Small intestine (tissue), 7 donors: ENCODE results near the gene TRIM24. TPM values are rescaled to one million over a fixed set of nuclear protein-coding genes. Genes with fewer than 3 reads are reported as not detected.
A peak's percentile ranks its signal among the peaks of the same experiment; 100 is the strongest.
"Not testable (repeated sequence)": the region's sequence is repeated elsewhere in the genome, so short reads cannot be mapped to it uniquely, and the experiment has no call there.

Source experiments
- DNase-seq, 2 donors: peaks; one replicate each; pipeline versions ENCODE4 v3.0.0 to v3.0.0-alpha.2; 2013
- FAIRE-seq: peaks from 2 replicates; lab custom pipeline; 2012; peaks lifted over from hg19 to GRCh38; lab: Jason Lieb, UNC
- H3K27ac ChIP-seq, 3 donors: one replicate each; pipeline ENCODE4 v1.5.1; 2013; ENCODE audit warnings: low read length in 2 of 3, mild to moderate bottlenecking in 2 of 3, control low read depth in 1 of 3, inconsistent platforms in 1 of 3, low read depth in 1 of 3, moderate library complexity in 1 of 3
- H3K27me3 ChIP-seq, 3 donors: one replicate each; pipeline ENCODE4 v1.6.1; 2013; ENCODE audit warnings: low read length in 3 of 3, inconsistent platforms in 1 of 3; ENCODE audit not compliant: control insufficient read depth in 3 of 3, insufficient read depth in 3 of 3
- H3K36me3 ChIP-seq, 3 donors: one replicate each; pipeline ENCODE4 v1.6.1; 2013; ENCODE audit warnings: low read length in 3 of 3, inconsistent platforms in 1 of 3, low read depth in 1 of 3, mild to moderate bottlenecking in 1 of 3, moderate library complexity in 1 of 3; ENCODE audit not compliant: control insufficient read depth in 3 of 3, insufficient read depth in 2 of 3
- H3K4me1 ChIP-seq, 3 donors: one replicate each; pipeline ENCODE4 v1.6.1; 2013; ENCODE audit warnings: low read length in 2 of 3, inconsistent platforms in 1 of 3, low read depth in 1 of 3, mild to moderate bottlenecking in 1 of 3, moderate library complexity in 1 of 3; ENCODE audit not compliant: control insufficient read depth in 3 of 3, insufficient read depth in 2 of 3
- H3K4me3 ChIP-seq, 3 donors: one replicate each; pipeline ENCODE4 v1.5.1; 2013; ENCODE audit warnings: low read length in 3 of 3, control low read depth in 1 of 3, inconsistent platforms in 1 of 3, low read depth in 1 of 3, mild to moderate bottlenecking in 1 of 3, moderate library complexity in 1 of 3
- H3K9me3 ChIP-seq, 2 donors: one replicate each; pipeline ENCODE4 v1.6.1; 2013; ENCODE audit warnings: low read depth in 1 of 2, low read length in 1 of 2; ENCODE audit not compliant: control insufficient read depth in 2 of 2, insufficient read depth in 1 of 2
- WGBS, 3 donors: extraction: QIAGEN DNeasy Blood & Tissue Kit; methylation state at CpG; one replicate each; pipeline ENCODE4 v1.1.7; 2013; 5-methylcytosine and 5-hydroxymethylcytosine counted together
- polyA plus RNA-seq, 4 donors: library from polyadenylated mRNA; stranded (reverse) in 3 of 4; unstranded in 1 of 4; fragments of 200-250 nt in 3 of 4; fragments of 120-200 nt in 1 of 4; gene quantifications; one replicate each; pipeline versions ENCODE4 v1.2.1 to v1.2.3, GENCODE V29; 2013
- donor health status: healthy with polysubstance abuse.
- donor health status: control.
- donor health status: control.
- donor health status: Bipolar disorder and iron deficiency.
- donor health status: healthy.

TRIM24 gene
- polyA plus RNA-seq, 4 donors: 5.8 to 37.3 (median 9.8) TPM

GRCh38 chr7:138520742-138521141 is 60.7 kb downstream of the TRIM24 start:
- FAIRE-seq: no peak

GRCh38 chr7:138521837-138522461 is 61.9 kb downstream of the TRIM24 start:
- WGBS, 3 donors: 97 to 99% (median 98%) methylated on average over 7 of the region's 7 CpGs

More at GRCh38 chr7:138520742-138521141, 60.7 kb downstream of the TRIM24 start:
- Histone ChIP-seq H3K36me3 (peaks cover 5 to 36% (median 7%) of the 10 kb centered on the region in 3 donors), H3K27ac (no peak overlapping the region), H3K9me3 (peaks cover 0 to 18% of the 10 kb centered on the region in 2 donors), H3K4me3 (no peak overlapping the region), H3K4me1 (no peaks in the 10 kb centered on the region), H3K27me3 (no peaks in the 10 kb centered on the region)
- 91 to 97% (median 94%) methylated on average over 4 of the region's 4 CpGs for WGBS, 3 donors
- no peak for DNase-seq

GRCh38 chr7:138524259-138524658 is 64.2 kb downstream of the TRIM24 start:
- Histone ChIP-seq H3K4me3 (no peak overlapping the region), H3K36me3 (peaks cover 5 to 25% (median 16%) of the 10 kb centered on the region in 3 donors), H3K4me1 (no peaks in the 10 kb centered on the region), H3K27ac (no peak overlapping the region), H3K27me3 (no peaks in the 10 kb centered on the region), H3K9me3 (peaks cover 3 to 23% of the 10 kb centered on the region in 2 donors)
- no peak for DNase-seq
- peak; percentile 68 for FAIRE-seq
- 96 to 99% (median 96%) methylated on average over 2 of the region's 2 CpGs for WGBS, 3 donors

More at GRCh38 chr7:138521837-138522461, 61.9 kb downstream of the TRIM24 start:
- Histone ChIP-seq H3K9me3 (peaks cover 1 to 14% of the 10 kb centered on the region in 2 donors), H3K36me3 (peaks cover 2 to 29% (median 10%) of the 10 kb centered on the region in 3 donors), H3K4me3 (no peak overlapping the region), H3K27me3 (no peaks in the 10 kb centered on the region), H3K27ac (no peak overlapping the region), H3K4me1 (no peaks in the 10 kb centered on the region)
- no peak for DNase-seq
- no peak for FAIRE-seq

GRCh38 chr7:138525757-138526156 is 65.7 kb downstream of the TRIM24 start:
- WGBS, 3 donors: 94 to 100% (median 99%) methylated on average over 3 of the region's 3 CpGs
- H3K36me3 ChIP-seq: peaks cover 5 to 26% (median 17%) of the 10 kb centered on the region in 3 donors
- no peak overlapping the region for H3K4me3 ChIP-seq
- DNase-seq (peak in 1 of 2 donors; percentile 18), FAIRE-seq (no peak)
- H3K4me1 ChIP-seq: no peaks in the 10 kb centered on the region
- H3K9me3 ChIP-seq: peaks cover 3 to 27% of the 10 kb centered on the region in 2 donors
- H3K27ac ChIP-seq: peak overlapping the region in 1 of 3 donors; percentile 50
- H3K27me3 ChIP-seq: no peaks in the 10 kb centered on the region

GRCh38 chr7:138527746-138528223 is 67.7 kb downstream of the TRIM24 start:
- FAIRE-seq: no peak
- peak in 1 of 2 donors; percentile 40 for DNase-seq
- H3K4me3 ChIP-seq: no peak overlapping the region

GRCh38 chr7:138536833-138537232 is 76.8 kb downstream of the TRIM24 start:
- not testable (repeated sequence) for H3K4me3 ChIP-seq, H3K27ac ChIP-seq, DNase-seq, FAIRE-seq, H3K4me1 ChIP-seq, H3K27me3 ChIP-seq
- 91 to 99% (median 92%) methylated on average over 19 to 20 of the region's 20 CpGs for WGBS, 3 donors
- peaks cover 0 to 22% (median 6%) of the 10 kb centered on the region in 3 donors for H3K36me3 ChIP-seq
- peaks cover 0 to 16% of the 10 kb centered on the region in 2 donors for H3K9me3 ChIP-seq

More at GRCh38 chr7:138527746-138528223, 67.7 kb downstream of the TRIM24 start:
- Histone ChIP-seq H3K4me1 (no peaks in the 10 kb centered on the region), H3K9me3 (peaks cover 3 to 26% of the 10 kb centered on the region in 2 donors), H3K36me3 (peaks cover 5 to 24% (median 17%) of the 10 kb centered on the region in 3 donors), H3K27ac (no peak overlapping the region), H3K27me3 (no peaks in the 10 kb centered on the region)
- 83 to 91% (median 89%) methylated on average over 5 of the region's 5 CpGs for WGBS, 3 donors

- WGBS, 3 donors: 41 to 52% (median 43%) methylated on average over 2 of the region's 2 CpGs
- no peak overlapping the region for H3K27ac ChIP-seq
- H3K27me3 ChIP-seq: no peaks in the 10 kb centered on the region
- H3K4me1 ChIP-seq: no peaks in the 10 kb centered on the region
- FAIRE-seq (no peak), DNase-seq (no peak)
- no peak overlapping the region for H3K4me3 ChIP-seq
- peaks cover 0 to 18% of the 10 kb centered on the region in 2 donors for H3K9me3 ChIP-seq
- H3K36me3 ChIP-seq: peaks cover 0 to 24% (median 6%) of the 10 kb centered on the region in 3 donors
Measured at GRCh38 chr7:138538518-138538917, 78.5 kb downstream of the TRIM24 start.

- FAIRE-seq (no peak), DNase-seq (no peak)
- H3K9me3 ChIP-seq: peaks cover 0 to 18% of the 10 kb centered on the region in 2 donors
- H3K27me3 ChIP-seq: no peaks in the 10 kb centered on the region
- H3K4me3 ChIP-seq: no peak overlapping the region
- 96 to 99% (median 98%) methylated on average over 2 of the region's 2 CpGs for WGBS, 3 donors
- no peak overlapping the region for H3K27ac ChIP-seq
- peaks cover 0 to 27% (median 8%) of the 10 kb centered on the region in 3 donors for H3K36me3 ChIP-seq
- no peaks in the 10 kb centered on the region for H3K4me1 ChIP-seq
Measured at GRCh38 chr7:138538997-138539644, 79.1 kb downstream of the TRIM24 start.
